AG04449 (cell line): ENCODE measurements around the gene ZNF296.

ENCODE experiments used
- CTCF ChIA-PET: fragments of 350-600 bp; formaldehyde crosslinking; extraction: SDS; loops from one replicate; lab custom pipeline; 2021; ENCODE audit warnings: antibody characterized with exemption; lab: Yijun Ruan, JAX
- POLR2A ChIA-PET: fragments of 400-600, 350-600 bp; formaldehyde crosslinking; extraction: SDS; loops from one replicate; lab custom pipeline; 2020; ENCODE audit warnings: antibody characterized with exemption, inconsistent platforms; lab: Yijun Ruan, JAX
- DNase-seq: peaks from one replicate; pipeline ENCODE4 v3.0.0-alpha.2; 2010; ENCODE audit warnings: low read depth, low spot score
- H3K4me3 ChIP-seq: 2 replicates; pipeline ENCODE4 v1.5.1; 2011; ENCODE audit warnings: low read depth, mild to moderate bottlenecking, control low read depth, low read length
- TF ChIP-seq, protein P1 (sequence below): IDR thresholded peaks from one replicate; pipeline ENCODE4 v1.5.1; 2011; ENCODE audit warnings: mild to moderate bottlenecking, moderate library complexity, low read length, control low read depth, inconsistent platforms; ENCODE audit not compliant: insufficient read depth; ENCODE audit errors: missing control alignments

Gene ZNF296

DNA sequence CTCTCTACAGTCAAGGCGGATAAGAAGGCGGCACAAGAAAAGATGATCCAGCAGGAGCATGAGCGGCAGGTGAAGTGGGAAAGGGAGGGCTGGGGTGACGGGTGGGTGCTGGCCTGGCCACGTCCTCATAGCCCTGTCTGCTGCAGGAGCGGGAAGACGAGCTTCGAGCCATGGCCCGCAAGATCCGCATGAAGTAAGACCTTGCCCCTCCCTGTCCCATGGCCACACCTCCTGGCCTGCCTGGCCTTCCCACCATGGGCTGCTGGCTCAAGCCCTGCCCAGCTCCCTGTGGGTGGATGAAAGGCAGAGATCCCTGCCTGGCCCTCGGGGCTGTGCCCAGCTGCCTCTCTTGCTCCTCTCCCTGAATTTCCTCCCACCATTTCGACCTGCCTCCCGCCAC is 7.2 kb downstream of the ZNF296 start:
- no peak overlapping the region for H3K4me3 ChIP-seq
- TF ChIP-seq, protein P1, sequence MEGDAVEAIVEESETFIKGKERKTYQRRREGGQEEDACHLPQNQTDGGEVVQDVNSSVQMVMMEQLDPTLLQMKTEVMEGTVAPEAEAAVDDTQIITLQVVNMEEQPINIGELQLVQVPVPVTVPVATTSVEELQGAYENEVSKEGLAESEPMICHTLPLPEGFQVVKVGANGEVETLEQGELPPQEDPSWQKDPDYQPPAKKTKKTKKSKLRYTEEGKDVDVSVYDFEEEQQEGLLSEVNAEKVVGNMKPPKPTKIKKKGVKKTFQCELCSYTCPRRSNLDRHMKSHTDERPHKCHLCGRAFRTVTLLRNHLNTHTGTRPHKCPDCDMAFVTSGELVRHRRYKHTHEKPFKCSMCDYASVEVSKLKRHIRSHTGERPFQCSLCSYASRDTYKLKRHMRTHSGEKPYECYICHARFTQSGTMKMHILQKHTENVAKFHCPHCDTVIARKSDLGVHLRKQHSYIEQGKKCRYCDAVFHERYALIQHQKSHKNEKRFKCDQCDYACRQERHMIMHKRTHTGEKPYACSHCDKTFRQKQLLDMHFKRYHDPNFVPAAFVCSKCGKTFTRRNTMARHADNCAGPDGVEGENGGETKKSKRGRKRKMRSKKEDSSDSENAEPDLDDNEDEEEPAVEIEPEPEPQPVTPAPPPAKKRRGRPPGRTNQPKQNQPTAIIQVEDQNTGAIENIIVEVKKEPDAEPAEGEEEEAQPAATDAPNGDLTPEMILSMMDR: no peak
- CTCF ChIA-PET: interaction anchor here (1.9 kb wide), 1 partner anchor 10 kb away, joined by 19 read pairs; no protein-coding TSS in a partner anchor
- POLR2A ChIA-PET: no interaction called here
- no peak for DNase-seq

DNA sequence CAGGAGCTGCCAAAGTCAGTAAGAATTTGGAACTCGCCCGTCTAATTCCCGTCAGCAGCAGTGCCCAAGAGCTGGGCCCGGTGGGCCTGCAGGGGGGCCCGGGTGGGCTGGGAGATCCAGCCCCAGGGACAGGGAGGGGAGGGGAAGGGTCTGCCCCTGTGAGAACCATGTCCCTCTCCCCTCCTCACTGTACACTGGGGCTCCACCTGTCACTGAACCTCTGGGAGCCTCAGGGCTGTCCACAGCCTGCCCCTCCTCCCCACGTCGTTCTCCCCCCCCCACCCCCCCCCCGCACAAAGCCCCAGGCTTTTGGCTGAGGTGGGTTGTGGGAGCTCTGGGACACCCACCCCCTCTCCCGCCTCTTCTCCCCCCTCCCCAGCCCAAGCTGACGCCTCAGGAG is 8.2 kb downstream of the ZNF296 start:
- no peak for DNase-seq
- no peak overlapping the region for H3K4me3 ChIP-seq
- TF ChIP-seq, protein P1: no peak
- CTCF ChIA-PET: interaction anchor here (1.9 kb wide), 1 partner anchor 9 kb away, joined by 19 read pairs; no protein-coding TSS in a partner anchor
- POLR2A ChIA-PET: no interaction called here

DNA sequence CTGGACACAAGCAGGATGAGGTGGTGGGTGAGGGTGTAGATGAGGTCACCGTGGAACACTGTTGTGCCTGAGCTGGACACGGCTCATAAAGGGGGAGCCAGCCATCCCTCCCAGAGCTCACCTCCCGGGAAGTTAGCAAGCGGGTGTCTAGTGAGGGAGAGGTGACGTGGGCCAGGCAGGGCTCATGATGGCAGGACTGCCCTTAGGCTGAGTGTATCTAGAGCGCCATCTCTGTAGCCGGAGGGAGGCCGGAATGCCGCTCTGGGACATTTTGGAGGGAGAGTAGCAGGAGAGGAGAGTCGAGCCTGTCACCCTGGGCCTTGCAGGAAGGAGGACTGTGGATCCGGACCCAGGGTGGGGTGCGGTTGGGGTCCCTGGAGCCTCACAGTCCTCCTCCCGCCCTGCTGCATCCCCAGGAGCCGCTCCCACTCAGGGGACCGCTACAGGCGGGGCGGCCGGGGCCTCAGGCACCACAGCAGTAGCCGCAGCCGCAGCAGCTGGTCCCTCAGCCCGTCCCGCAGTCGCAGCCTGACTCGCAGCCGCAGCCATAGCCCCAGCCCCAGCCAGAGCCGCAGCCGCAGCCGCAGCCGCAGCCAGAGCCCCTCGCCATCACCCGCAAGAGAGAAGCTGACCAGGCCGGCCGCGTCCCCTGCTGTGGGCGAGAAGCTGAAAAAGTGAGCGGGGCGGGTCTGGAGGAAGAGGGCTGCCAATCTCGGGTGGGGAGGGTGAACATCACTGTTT is 9.2 kb downstream of the ZNF296 start:
- ChIA-PET POLR2A (no interaction called here), CTCF (interaction anchor here (1.3 kb wide), 1 partner anchor 112 kb away, joined by 3 read pairs; the partner anchor contains the start of gene BLOC1S3)
- DNase-seq: no peak
- TF ChIP-seq, protein P1: no peak
- H3K4me3 ChIP-seq: no peak overlapping the region

DNA sequence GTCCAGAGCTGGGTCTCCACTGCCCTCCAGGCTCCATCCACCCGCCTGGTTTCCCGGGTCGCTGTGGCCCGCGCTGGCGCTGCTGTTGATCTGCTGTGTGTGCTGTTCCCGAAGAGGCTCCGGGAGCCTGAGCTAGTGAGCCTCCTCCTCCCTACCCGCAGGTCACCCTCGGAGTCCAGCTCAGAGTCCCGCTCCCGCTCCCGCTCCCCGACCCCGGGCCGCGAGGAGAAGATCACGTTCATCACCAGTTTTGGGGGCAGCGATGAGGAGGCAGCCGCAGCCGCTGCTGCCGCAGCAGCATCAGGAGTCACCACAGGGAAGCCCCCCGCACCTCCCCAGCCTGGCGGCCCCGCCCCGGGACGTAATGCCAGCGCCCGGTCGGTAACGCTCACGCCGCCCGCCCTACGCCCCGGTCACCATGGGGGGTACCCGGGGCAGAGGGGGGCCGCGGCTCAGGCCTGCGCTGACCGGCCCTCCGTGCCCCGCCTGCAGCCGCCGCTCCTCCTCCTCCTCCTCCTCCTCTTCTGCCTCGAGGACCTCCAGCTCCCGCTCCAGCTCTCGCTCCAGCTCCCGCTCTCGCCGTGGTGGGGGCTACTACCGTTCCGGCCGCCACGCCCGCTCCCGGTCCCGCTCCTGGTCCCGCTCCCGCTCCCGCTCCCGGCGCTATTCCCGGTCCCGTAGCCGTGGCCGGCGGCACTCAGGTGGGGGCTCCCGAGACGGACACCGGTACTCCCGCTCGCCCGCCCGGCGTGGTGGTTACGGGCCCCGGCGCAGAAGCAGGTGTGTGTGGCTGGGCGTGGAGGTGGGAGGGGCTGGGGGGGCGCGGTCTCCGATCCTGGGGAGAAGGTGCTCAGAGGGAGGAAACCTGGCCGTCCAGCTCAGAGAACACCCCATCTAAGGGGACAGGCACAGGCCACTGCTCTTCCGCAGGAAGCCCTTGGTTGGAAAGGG is 12.2 kb downstream of the ZNF296 start:
- TF ChIP-seq, protein P1: no peak
- ChIA-PET POLR2A (no interaction called here), CTCF (interaction anchor here (1.5 to 1.9 kb wide), 2 partner anchors 9 to 275 kb away, joined by 4 to 5 read pairs; no protein-coding TSS in a partner anchor)
- DNase-seq: no peak
- H3K4me3 ChIP-seq: no peak overlapping the region

DNA sequence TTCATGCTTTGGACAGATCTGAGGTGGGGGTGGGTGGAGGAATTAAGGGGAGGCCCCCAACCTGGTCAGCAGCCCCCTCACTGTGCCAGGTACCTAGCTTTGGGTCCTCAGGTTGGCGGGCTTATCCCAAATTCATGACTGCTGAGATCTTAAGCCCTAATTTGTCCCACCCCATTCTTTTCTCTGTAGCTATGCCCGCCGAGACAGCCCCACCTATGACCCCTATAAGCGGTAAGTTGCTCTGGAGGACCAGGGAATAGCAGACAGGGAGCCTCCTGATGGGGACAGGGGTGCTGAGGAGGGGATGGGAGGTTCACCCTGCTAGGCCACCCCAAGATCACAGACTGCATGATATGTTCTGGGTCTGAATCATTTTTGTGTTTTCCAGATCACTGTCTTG is 14.3 kb downstream of the ZNF296 start:
- ChIA-PET POLR2A (interaction anchor here (1.3 kb wide), 1 partner anchor 13 kb away, joined by 3 read pairs; no protein-coding TSS in a partner anchor), CTCF (interaction anchor here (0.6 to 5.2 kb wide), 4 partner anchors 8 to 20 kb away, joined by 3 to 85 read pairs (median 3); partner anchors contain the start of gene CLASRP)
- no peak overlapping the region for H3K4me3 ChIP-seq
- TF ChIP-seq, protein P1: no peak
- no peak for DNase-seq
